C4-2B (cell line): ENCODE measurements around the gene IRGC.
"Not testable (repeated sequence)": the region's sequence is repeated elsewhere in the genome, so short reads cannot be mapped to it uniquely, and the experiment has no call there.

Source experiments
- CTCF ChIP-seq: fragments of 450-650 bp; conservative IDR thresholded peaks from 2 replicates; pipeline ENCODE4 v1.5.1; 2017; ENCODE audit warnings: mild to moderate bottlenecking
- ZFX ChIP-seq: fragments of 450-650 bp; IDR thresholded peaks from 2 replicates; pipeline ENCODE4 v1.6.1; 2017

- not testable (repeated sequence) for TF ChIP-seq CTCF, ZFX
Observed at GRCh38 chr19:43764684-43765083, 48.8 kb downstream of the IRGC start.
